ENCODE data around the gene TMEM134.

TMEM134 gene

DNA sequence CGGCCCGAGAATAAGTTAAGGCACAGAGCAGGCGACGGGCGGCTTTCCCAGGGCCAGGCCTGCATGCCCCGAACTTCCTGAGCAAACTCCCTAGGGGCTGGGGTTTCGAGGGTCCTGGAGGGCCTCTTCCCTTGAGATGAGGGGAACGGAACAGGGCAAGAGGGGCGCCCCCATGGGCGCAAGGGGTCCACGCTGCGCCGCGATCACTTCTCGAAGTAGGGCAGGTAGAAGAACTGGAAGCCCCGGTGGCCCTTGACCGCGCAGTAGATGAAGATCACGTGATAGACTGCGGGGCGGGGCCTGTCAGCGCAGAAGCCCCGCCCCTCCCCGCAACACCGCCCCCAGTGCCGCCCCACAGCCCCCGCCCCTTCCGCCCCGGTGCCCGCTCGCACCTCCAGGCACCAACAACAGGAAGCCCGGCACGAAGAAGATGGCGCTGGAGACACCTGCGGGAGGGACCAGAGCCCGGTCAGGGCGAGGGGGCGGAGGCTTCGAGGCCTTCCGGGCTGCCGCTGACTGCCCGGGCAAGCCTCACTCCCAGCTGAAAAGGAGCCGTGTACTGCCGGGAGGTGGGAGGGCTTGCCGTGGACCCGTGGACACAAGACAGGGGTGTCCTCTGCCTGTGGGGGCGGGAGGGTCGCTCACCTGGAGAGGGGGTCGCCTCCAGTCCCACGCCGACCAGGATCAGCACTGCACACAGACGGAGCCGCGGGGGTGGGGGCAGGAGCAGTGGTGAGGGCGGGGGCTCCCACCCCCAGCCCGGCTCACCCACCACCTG is 4.5 kb downstream of the TMEM134 start:
- no peaks in the 10 kb centered on the region for H4K20me1 ChIP-seq (ENCODE audit: insufficient read depth, low read length)
- peak overlapping the region; percentile 96 for H3K27ac ChIP-seq (ENCODE audit: low read depth, low read length, poor library complexity, severe bottlenecking)

DNA sequence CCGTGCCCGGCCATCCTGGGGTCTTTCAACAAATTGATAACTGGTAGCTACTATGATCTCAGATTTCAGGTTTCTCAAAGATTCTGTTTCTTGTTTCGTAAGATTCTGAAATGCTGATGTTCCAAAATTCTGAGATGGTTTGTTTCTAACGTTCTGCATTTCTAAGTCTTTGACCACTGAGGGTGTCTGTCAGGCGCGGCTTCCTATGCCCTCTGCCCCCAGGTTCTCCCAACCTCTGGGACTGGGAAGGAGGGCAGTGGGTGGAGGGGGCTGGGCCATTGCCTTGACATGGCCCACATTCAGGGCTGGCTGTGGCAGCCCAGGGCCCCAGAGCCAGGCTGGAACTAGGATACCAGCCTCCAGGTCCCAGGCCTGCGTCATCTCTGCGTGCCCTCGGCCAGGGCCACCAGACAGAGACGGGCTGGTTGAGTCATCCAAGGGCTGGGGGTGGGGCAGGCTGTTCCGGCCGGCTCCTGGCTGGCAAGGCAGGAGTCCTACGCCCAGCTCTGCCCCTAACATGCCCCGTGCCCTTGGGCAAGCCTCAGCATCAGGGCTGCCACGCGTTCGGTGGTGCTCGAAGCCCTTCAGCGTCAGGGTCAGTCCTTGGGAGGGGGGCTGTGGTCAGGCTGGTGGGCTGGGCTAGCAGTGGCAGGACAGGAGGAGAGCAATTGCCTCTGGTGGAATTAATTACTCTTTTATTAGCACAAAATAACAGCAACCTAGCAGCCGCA is 5.2 kb downstream of the TMEM134 start:
- H3K9me3 ChIP-seq (ENCODE audit: low read length): no peaks in the 10 kb centered on the region
- peaks cover 3% of the 10 kb centered on the region; the same call in 1 of the 2 replicates for H3K79me2 ChIP-seq (ENCODE audit: insufficient read depth, low read length)
- H3K4me3 ChIP-seq (ENCODE audit: low read depth, low read length, poor library complexity, severe bottlenecking): peak overlapping the region; percentile 50
- H3K27me3 ChIP-seq (ENCODE audit: insufficient read depth, low read length): no peaks in the 10 kb centered on the region
- TF ChIP-seq CTCF (IDR thresholded peaks at IDR 0.05; ENCODE audit: low read length) (no peak), EZH2 (IDR thresholded peaks at IDR 0.05; ENCODE audit: borderline replicate concordance, low read length) (no peak)
- peak overlapping the region; percentile 85 for H3K27ac ChIP-seq (ENCODE audit: low read depth, low read length, poor library complexity, severe bottlenecking)
- peak overlapping the region; percentile 64 for H3K4me2 ChIP-seq (ENCODE audit: low read length)
- peaks cover 76% of the 10 kb centered on the region for H3K4me1 ChIP-seq (ENCODE audit: insufficient read depth, low read length, severe bottlenecking)
- H3F3A ChIP-seq (ENCODE audit: insufficient read depth, low read length): peaks cover 20% of the 10 kb centered on the region; the same call in 1 of the 2 replicates
- peaks cover 7% of the 10 kb centered on the region; the same call in 1 of the 2 replicates for H3K36me3 ChIP-seq (ENCODE audit: insufficient read depth, low read length)
- no peaks in the 10 kb centered on the region for H4K20me1 ChIP-seq (ENCODE audit: insufficient read depth, low read length)
- peak overlapping the region; percentile 68 for H3K9ac ChIP-seq (ENCODE audit: low read length)
- H2AFZ ChIP-seq (ENCODE audit: low read length): no peak overlapping the region
- H3K9me2 ChIP-seq (ENCODE audit: low read depth, low read length): no peaks in the 10 kb centered on the region

More for the DNA sequence above, 4.5 kb downstream of the TMEM134 start:
- Histone ChIP-seq H3K4me2 (ENCODE audit: low read length) (peak overlapping the region; percentile 100), H3K79me2 (ENCODE audit: insufficient read depth, low read length) (peaks cover 3% of the 10 kb centered on the region; the same call in 1 of the 2 replicates), H3K4me3 (ENCODE audit: low read depth, low read length, poor library complexity, severe bottlenecking) (peak overlapping the region; percentile 86), H3K36me3 (ENCODE audit: insufficient read depth, low read length) (peaks cover 7% of the 10 kb centered on the region; the same call in 1 of the 2 replicates), H3K9me2 (ENCODE audit: low read depth, low read length) (no peaks in the 10 kb centered on the region), H3K4me1 (ENCODE audit: insufficient read depth, low read length, severe bottlenecking) (peaks cover 71% of the 10 kb centered on the region), H3K27me3 (ENCODE audit: insufficient read depth, low read length) (no peaks in the 10 kb centered on the region), H2AFZ (ENCODE audit: low read length) (no peak overlapping the region), H3K9me3 (ENCODE audit: low read length) (no peaks in the 10 kb centered on the region), H3F3A (ENCODE audit: insufficient read depth, low read length) (peaks cover 20% of the 10 kb centered on the region; the same call in 1 of the 2 replicates), H3K9ac (ENCODE audit: low read length) (peak overlapping the region; percentile 97)
- TF ChIP-seq EZH2 (IDR thresholded peaks at IDR 0.05; ENCODE audit: borderline replicate concordance, low read length) (no peak), CTCF (IDR thresholded peaks at IDR 0.05; ENCODE audit: low read length) (no peak)

GRCh38 chr11:67463186-67463585 is 5.9 kb downstream of the TMEM134 start:
- Histone ChIP-seq H3F3A (ENCODE audit: insufficient read depth, low read length) (peaks cover 20% of the 10 kb centered on the region; the same call in 1 of the 2 replicates), H3K9me3 (ENCODE audit: low read length) (no peaks in the 10 kb centered on the region), H3K27ac (ENCODE audit: low read depth, low read length, poor library complexity, severe bottlenecking) (peak overlapping the region; percentile 85), H3K79me2 (ENCODE audit: insufficient read depth, low read length) (peaks cover 3% of the 10 kb centered on the region; the same call in 1 of the 2 replicates), H3K36me3 (ENCODE audit: insufficient read depth, low read length) (peaks cover 7% of the 10 kb centered on the region; the same call in 1 of the 2 replicates), H2AFZ (ENCODE audit: low read length) (no peak overlapping the region), H4K20me1 (ENCODE audit: insufficient read depth, low read length) (no peaks in the 10 kb centered on the region), H3K27me3 (ENCODE audit: insufficient read depth, low read length) (no peaks in the 10 kb centered on the region), H3K4me2 (ENCODE audit: low read length) (no peak overlapping the region), H3K9me2 (ENCODE audit: low read depth, low read length) (no peaks in the 10 kb centered on the region), H3K4me3 (ENCODE audit: low read depth, low read length, poor library complexity, severe bottlenecking) (no peak overlapping the region), H3K4me1 (ENCODE audit: insufficient read depth, low read length, severe bottlenecking) (peaks cover 80% of the 10 kb centered on the region), H3K9ac (ENCODE audit: low read length) (no peak overlapping the region)
- TF ChIP-seq EZH2 (IDR thresholded peaks at IDR 0.05; ENCODE audit: borderline replicate concordance, low read length) (no peak), CTCF (IDR thresholded peaks at IDR 0.05; ENCODE audit: low read length) (no peak)
